Brain microvascular endothelial cell (primary cell): Measurements from ENCODE around the gene TRAF5.

Experiments used
- DNase-seq: peaks from one replicate; pipeline ENCODE4 v3.0.0-alpha.2; 2020
- H3K27ac ChIP-seq: fragments of 250-450 bp; sonication (Bioruptor Pico); 2 replicates; pipeline ENCODE4 v1.5.1; 2020; ENCODE audit warnings: mild to moderate bottlenecking, moderate library complexity
- H3K27me3 ChIP-seq: fragments of 250-450 bp; sonication (Bioruptor Pico); replicated peaks from 2 replicates; pipeline ENCODE4 v1.5.1; 2020; ENCODE audit warnings: mild to moderate bottlenecking
- H3K36me3 ChIP-seq: fragments of 250-450 bp; sonication (Bioruptor Pico); replicated peaks from 2 replicates; pipeline ENCODE4 v1.5.1; 2020; ENCODE audit warnings: mild to moderate bottlenecking
- H3K4me3 ChIP-seq: 2 replicates; pipeline ENCODE4 v1.5.1; 2011; ENCODE audit warnings: low read depth, mild to moderate bottlenecking, control low read depth, low read length, moderate library complexity
- CTCF ChIP-seq: IDR thresholded peaks from 2 replicates; pipeline ENCODE4 v1.5.1; 2011; ENCODE audit warnings: low read depth, mild to moderate bottlenecking, moderate library complexity, low read length, control low read depth, inconsistent platforms; ENCODE audit errors: missing control alignments
- in situ Hi-C: cut with HindIII; loops from 2 replicates; pipeline ENCODE4 v1.10.0; 2017; ENCODE audit warnings: low sequenced_read_pairs, low pct_ligation_motif_present

Gene TRAF5

GRCh38 chr1:211337430-211338223, 11.0 kb downstream of the TRAF5 start:
- Histone ChIP-seq H3K27me3 (no peaks in the 10 kb centered on the region), H3K4me3 (no peak overlapping the region), H3K36me3 (no peaks in the 10 kb centered on the region), H3K27ac (no peak overlapping the region)
- no peak for TF ChIP-seq CTCF
- DNase-seq: no peak
- in situ Hi-C loops: no loop called here

- in situ Hi-C loops: no loop called here
- no peak overlapping the region for H3K4me3 ChIP-seq
- no peaks in the 10 kb centered on the region for H3K27me3 ChIP-seq
- no peak overlapping the region for H3K27ac ChIP-seq
- no peaks in the 10 kb centered on the region for H3K36me3 ChIP-seq
- TF ChIP-seq CTCF: no peak
- no peak for DNase-seq
Observed at GRCh38 chr1:211338224-211338620, 11.6 kb downstream of the TRAF5 start.

GRCh38 chr1:211339631-211340041, 13.0 kb downstream of the TRAF5 start:
- in situ Hi-C loops: no loop called here
- no peak for DNase-seq
- TF ChIP-seq CTCF: no peak
- H3K27me3 ChIP-seq: no peaks in the 10 kb centered on the region
- H3K36me3 ChIP-seq: no peaks in the 10 kb centered on the region
- no peak overlapping the region for H3K4me3 ChIP-seq
- H3K27ac ChIP-seq: no peak overlapping the region

GRCh38 chr1:211340622-211341507, 14.2 kb downstream of the TRAF5 start:
- Histone ChIP-seq H3K4me3 (no peak overlapping the region), H3K36me3 (no peaks in the 10 kb centered on the region), H3K27ac (no peak overlapping the region), H3K27me3 (no peaks in the 10 kb centered on the region)
- DNase-seq: no peak
- no peak for TF ChIP-seq CTCF
- in situ Hi-C loops: no loop called here

- Histone ChIP-seq H3K27me3 (no peaks in the 10 kb centered on the region), H3K4me3 (no peak overlapping the region), H3K27ac (no peak overlapping the region), H3K36me3 (no peaks in the 10 kb centered on the region)
- DNase-seq: no peak
- no peak for TF ChIP-seq CTCF
- in situ Hi-C loops: no loop called here
Observed at GRCh38 chr1:211341999-211342398, 15.4 kb downstream of the TRAF5 start.
